GM23248 (cell line): ENCODE data around the gene AGER. TPM values are rescaled to one million over a fixed set of nuclear protein-coding genes. Genes with fewer than 3 reads are reported as not detected.

Source experiments
- DNase-seq: peaks from one replicate; pipeline ENCODE4 v3.0.0-alpha.2; 2015
- H2AFZ ChIP-seq: fragments of 200-600 bp; sonication (generic); 2 replicates; pipeline ENCODE4 v1.6.1; 2016; ENCODE audit warnings: antibody characterized with exemption
- H3F3A ChIP-seq: fragments of 200-600 bp; sonication (generic); 2 replicates; pipeline ENCODE4 v1.6.1; 2016; ENCODE audit warnings: mild to moderate bottlenecking, antibody characterized with exemption, mixed run types; ENCODE audit not compliant: insufficient read depth
- H3K27ac ChIP-seq: fragments of 200-600 bp; sonication (generic); 2 replicates; pipeline ENCODE4 v1.5.1; 2016; ENCODE audit warnings: mild to moderate bottlenecking
- H3K27me3 ChIP-seq: fragments of 200-600 bp; sonication (generic); replicated peaks from 2 replicates; pipeline ENCODE4 v1.6.1; 2016; ENCODE audit warnings: mild to moderate bottlenecking; ENCODE audit not compliant: insufficient read depth
- H3K36me3 ChIP-seq: fragments of 200-600 bp; sonication (generic); 2 replicates; pipeline ENCODE4 v1.6.1; 2016; ENCODE audit warnings: low read depth, mild to moderate bottlenecking
- H3K4me1 ChIP-seq: fragments of 200-600 bp; sonication (generic); 2 replicates; pipeline ENCODE4 v1.6.1; 2016; ENCODE audit warnings: mild to moderate bottlenecking; ENCODE audit not compliant: insufficient read depth
- H3K4me2 ChIP-seq: fragments of 200-600 bp; sonication (generic); one replicate; pipeline ENCODE4 v1.6.1; 2016; ENCODE audit warnings: mild to moderate bottlenecking; ENCODE audit not compliant: unreplicated experiment
- H3K4me3 ChIP-seq: fragments of 200-600 bp; sonication (generic); 2 replicates; pipeline ENCODE4 v1.5.1; 2016; ENCODE audit warnings: mild to moderate bottlenecking
- H3K79me2 ChIP-seq: fragments of 200-600 bp; sonication (generic); 2 replicates; pipeline ENCODE4 v1.6.1; 2016; ENCODE audit warnings: mild to moderate bottlenecking; ENCODE audit not compliant: insufficient read depth
- H3K9ac ChIP-seq: fragments of 200-600 bp; sonication (generic); 2 replicates; pipeline ENCODE4 v1.6.1; 2016; ENCODE audit warnings: mild to moderate bottlenecking
- H3K9me2 ChIP-seq: fragments of 200-600 bp; sonication (generic); 2 replicates; pipeline ENCODE4 v1.6.1; 2016; ENCODE audit warnings: mixed run types, mild to moderate bottlenecking, moderate library complexity; ENCODE audit not compliant: insufficient read depth
- H3K9me3 ChIP-seq: fragments of 200-600 bp; sonication (generic); one replicate; pipeline ENCODE4 v1.6.1; 2017; ENCODE audit warnings: low read depth
- H4K20me1 ChIP-seq: fragments of 200-600 bp; sonication (generic); 2 replicates; pipeline ENCODE4 v1.6.0; 2016; ENCODE audit not compliant: insufficient read depth
- EZH2 ChIP-seq: fragments of 200-600 bp; sonication (generic); IDR thresholded peaks from 2 replicates; pipeline ENCODE4 v1.6.1; 2018; ENCODE audit warnings: antibody characterized with exemption, mild to moderate bottlenecking; ENCODE audit not compliant: insufficient read depth, poor library complexity, severe bottlenecking
- EZH2phosphoT487 ChIP-seq: fragments of 200-600 bp; sonication (generic); IDR thresholded peaks from 2 replicates; pipeline ENCODE4 v1.6.1; 2018; ENCODE audit warnings: antibody characterized with exemption, moderate library complexity, mild to moderate bottlenecking, low read depth; ENCODE audit not compliant: insufficient read depth
- WGBS, 2 experiments: methylation state at CpG; one replicate each; pipeline ENCODE4 v1.1.6; 2015 to 2017; ENCODE audit warnings: low lambda C conversion rate in 2 of 2, low coverage in 1 of 2; ENCODE audit errors: missing lambda C conversion rate in 2 of 2; 5-methylcytosine and 5-hydroxymethylcytosine counted together
- in situ Hi-C: fragments of 300-500 bp; cut with MboI; formaldehyde crosslinking; loops from 2 replicates; pipeline ENCODE4 v1.15.0; 2020
- polyA plus RNA-seq: library from polyadenylated mRNA; unstranded; fragments of >200 nt; fragmentation: Nextera tagmentation; extraction: Ambion mirVana; gene quantifications from 2 replicates; pipeline ENCODE4 v1.2.1, GENCODE V29; 2016
- total RNA-seq: library from RNA; depleted of rRNA; stranded (reverse); fragments of >200 nt; shearing (Covaris generic); gene quantifications from 2 replicates; pipeline ENCODE4 v1.2.3, GENCODE V29; 2014

AGER gene
- total and polyA plus RNA-seq, 2 experiments from 2014 or later = 0.22 to 1.4 TPM

- H2AFZ ChIP-seq = no peak overlapping the region
- H3K36me3 ChIP-seq = no peaks in the 10 kb centered on the region
- H3K79me2 ChIP-seq = peaks cover 62% of the 10 kb centered on the region
- peak overlapping the region; percentile 92 for H3K4me3 ChIP-seq
- H3K4me1 ChIP-seq = peaks cover 18% of the 10 kb centered on the region
- H3K9ac ChIP-seq = no peak overlapping the region
- no peak for DNase-seq
- H3K4me2 ChIP-seq = peak overlapping the region; percentile 75
- in situ Hi-C loops = no loop called here
- H3K9me2 ChIP-seq = no peaks in the 10 kb centered on the region
- H4K20me1 ChIP-seq = no peaks in the 10 kb centered on the region
- TF ChIP-seq EZH2 = no peak
- TF ChIP-seq EZH2phosphoT487 = no peak
- H3K27ac ChIP-seq = no peak overlapping the region
- H3K9me3 ChIP-seq = no peaks in the 10 kb centered on the region
- no peaks in the 10 kb centered on the region for H3K27me3 ChIP-seq
- WGBS, 2 experiments = 81 to 88% methylated on average over 1 of the region's 1 CpG
- H3F3A ChIP-seq = peaks cover 13% of the 10 kb centered on the region
Observed at GRCh38 chr6:32174416-32174815, 9.6 kb downstream of the AGER start.

DNA sequence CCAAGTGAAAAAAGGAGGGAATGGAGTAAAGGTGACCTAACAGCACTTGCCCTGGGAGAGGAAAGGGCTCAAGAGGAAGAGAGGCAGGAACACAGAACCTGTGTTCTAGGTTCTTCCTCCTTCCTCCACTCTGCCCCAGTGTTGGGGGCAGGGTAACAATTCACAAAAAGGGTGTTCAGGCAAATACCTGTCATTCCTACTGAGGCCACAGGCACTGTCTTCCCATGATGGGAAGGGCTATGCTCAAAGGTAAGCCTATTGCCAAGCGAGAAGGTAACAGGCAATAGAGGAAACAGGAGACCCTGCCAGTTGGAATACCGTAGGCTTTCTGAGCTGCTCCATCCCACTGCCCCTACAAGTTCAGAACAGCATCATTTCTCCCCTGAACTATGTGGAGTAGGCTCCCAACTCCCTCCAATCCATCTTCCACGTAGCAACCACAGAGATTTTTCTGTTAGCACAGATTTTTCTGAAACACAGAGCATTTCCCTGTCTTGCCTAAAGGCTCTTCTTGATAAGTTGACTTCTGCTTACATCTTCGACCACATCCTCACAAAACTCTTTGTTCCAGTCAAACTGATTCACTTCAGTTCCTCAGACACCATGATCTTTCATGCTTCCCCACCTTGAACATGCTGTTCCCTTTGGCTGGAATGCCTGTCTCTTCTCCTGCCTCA, 10.9 kb downstream of the AGER start:
- Histone ChIP-seq H3K27me3 (no peaks in the 10 kb centered on the region), H3K36me3 (peaks cover 6% of the 10 kb centered on the region; the same call in 1 of the 2 replicates), H3K9me3 (no peaks in the 10 kb centered on the region), H2AFZ (no peak overlapping the region), H3K4me2 (no peak overlapping the region), H4K20me1 (no peaks in the 10 kb centered on the region), H3K79me2 (peaks cover 53% of the 10 kb centered on the region), H3K27ac (no peak overlapping the region), H3F3A (peaks cover 13% of the 10 kb centered on the region), H3K9ac (no peak overlapping the region), H3K9me2 (no peaks in the 10 kb centered on the region), H3K4me3 (no peak overlapping the region), H3K4me1 (peaks cover 27% of the 10 kb centered on the region)
- in situ Hi-C loops = no loop called here
- WGBS, 2 experiments = 69 to 72% methylated on average over 4 of the region's 4 CpGs
- no peak for DNase-seq
- TF ChIP-seq EZH2 (no peak), EZH2phosphoT487 (no peak)

- 92 to 97% methylated on average over 6 of the region's 6 CpGs for WGBS, 2 experiments
Observed at GRCh38 chr6:32171234-32171633, 12.8 kb downstream of the AGER start.

DNA sequence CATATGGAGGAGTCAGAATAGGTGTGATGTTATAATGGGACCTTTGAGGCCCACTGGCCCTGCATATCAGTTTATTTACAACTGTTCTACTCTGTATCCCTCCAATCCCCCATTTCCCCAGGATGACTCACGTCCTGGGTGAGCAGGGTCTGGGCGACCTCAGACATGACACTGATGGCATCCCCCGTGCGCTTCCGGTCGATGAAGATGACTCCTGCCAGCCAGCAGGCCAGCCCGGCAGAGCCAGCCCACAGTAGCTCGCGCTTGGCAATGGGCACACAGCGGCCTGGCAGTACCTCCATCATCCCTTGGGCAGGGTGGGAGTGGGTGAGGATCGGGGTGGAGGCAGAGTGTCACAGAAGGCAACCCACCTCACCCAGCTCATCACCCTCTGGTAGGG, 13.8 kb downstream of the AGER start:
- in situ Hi-C loops = no loop called here
- no peaks in the 10 kb centered on the region; the same call in 1 of the 2 replicates for H3F3A ChIP-seq
- peaks cover 17% of the 10 kb centered on the region for H3K4me1 ChIP-seq
- H3K4me3 ChIP-seq = no peak overlapping the region
- peaks cover 47% of the 10 kb centered on the region for H3K79me2 ChIP-seq
- no peak overlapping the region for H3K27ac ChIP-seq
- no peak overlapping the region for H3K9ac ChIP-seq
- no peaks in the 10 kb centered on the region for H3K9me2 ChIP-seq
- no peaks in the 10 kb centered on the region for H3K27me3 ChIP-seq
- no peaks in the 10 kb centered on the region for H3K9me3 ChIP-seq
- H4K20me1 ChIP-seq = no peaks in the 10 kb centered on the region
- peaks cover 6% of the 10 kb centered on the region; the same call in 1 of the 2 replicates for H3K36me3 ChIP-seq
- DNase-seq = no peak
- no peak overlapping the region for H2AFZ ChIP-seq
- no peak overlapping the region for H3K4me2 ChIP-seq
- WGBS, 2 experiments = 81 to 87% methylated on average over 11 of the region's 11 CpGs
- TF ChIP-seq EZH2 = no peak
- no peak for TF ChIP-seq EZH2phosphoT487

More at GRCh38 chr6:32171234-32171633, 12.8 kb downstream of the AGER start:
- in situ Hi-C loops = no loop called here
- no peak overlapping the region for H3K4me2 ChIP-seq
- no peak for DNase-seq
- no peaks in the 10 kb centered on the region for H3K9me3 ChIP-seq
- H3K27ac ChIP-seq = no peak overlapping the region
- no peak overlapping the region for H2AFZ ChIP-seq
- H3K4me3 ChIP-seq = no peak overlapping the region
- H3F3A ChIP-seq = peaks cover 1% of the 10 kb centered on the region
- H3K9me2 ChIP-seq = no peaks in the 10 kb centered on the region
- H4K20me1 ChIP-seq = no peaks in the 10 kb centered on the region
- H3K9ac ChIP-seq = no peak overlapping the region
- no peak for TF ChIP-seq EZH2
- TF ChIP-seq EZH2phosphoT487 = no peak
- H3K4me1 ChIP-seq = peaks cover 19% of the 10 kb centered on the region
- peaks cover 53% of the 10 kb centered on the region for H3K79me2 ChIP-seq
- H3K36me3 ChIP-seq = peaks cover 6% of the 10 kb centered on the region; the same call in 1 of the 2 replicates
- no peaks in the 10 kb centered on the region for H3K27me3 ChIP-seq
